CD14-positive monocyte (primary cell): Measurements from ENCODE around the gene CABYR. TPM values are rescaled to one million over a fixed set of nuclear protein-coding genes. Genes with fewer than 3 reads are reported as not detected.

Source experiments
- DNase-seq, 3 donors: peaks; one replicate each; pipeline ENCODE4 v3.0.0-alpha.2; 2011 to 2022
- H2AFZ ChIP-seq: 2 replicates; pipeline ENCODE4 v1.6.0; 2012; ENCODE audit warnings: mild to moderate bottlenecking, low read depth, low read length, inconsistent platforms; ENCODE audit not compliant: insufficient read depth, poor library complexity, severe bottlenecking
- H3K27ac ChIP-seq, 2 donors: 1 replicate in 1 of 2; 2 replicates in 1 of 2; pipeline ENCODE4 v1.5.1; 2012 to 2013; ENCODE audit warnings: low read length in 2 of 2, control low read depth in 1 of 2, inconsistent platforms in 1 of 2, low read depth in 1 of 2, mild to moderate bottlenecking in 1 of 2
- H3K27me3 ChIP-seq, 2 donors: one replicate each; pipeline versions ENCODE4 v1.6.0 to v1.6.1; 2011 to 2013; ENCODE audit warnings: low read length in 2 of 2; ENCODE audit not compliant: control insufficient read depth in 2 of 2, insufficient read depth in 2 of 2
- H3K36me3 ChIP-seq, 2 donors: replicated peaks in 1 of 2; 1 replicate in 1 of 2; 2 replicates in 1 of 2; pipeline versions ENCODE4 v1.5.1 to v1.6.1; 2012 to 2013; ENCODE audit warnings: low read length in 2 of 2, control low read depth in 1 of 2, inconsistent platforms in 1 of 2, mild to moderate bottlenecking in 1 of 2; ENCODE audit not compliant: insufficient read depth in 2 of 2, control insufficient read depth in 1 of 2
- H3K4me1 ChIP-seq, 2 donors: 1 replicate in 1 of 2; 2 replicates in 1 of 2; pipeline versions ENCODE4 v1.5.1 to v1.6.1; 2012 to 2013; ENCODE audit warnings: low read length in 2 of 2, control low read depth in 1 of 2, inconsistent platforms in 1 of 2, mild to moderate bottlenecking in 1 of 2, moderate library complexity in 1 of 2; ENCODE audit not compliant: insufficient read depth in 2 of 2, control insufficient read depth in 1 of 2
- H3K4me2 ChIP-seq: replicated peaks from 2 replicates; pipeline ENCODE3; 2012; ENCODE audit warnings: low read length, moderate library complexity, mild to moderate bottlenecking; ENCODE audit not compliant: poor library complexity, severe bottlenecking; ENCODE audit errors: extremely low read depth
- H3K4me3 ChIP-seq, 3 experiments: fragments of 200-600 bp in 1 of 3; sonication (generic) in 1 of 3; replicated peaks in 1 of 3; 1 replicate in 2 of 3; 2 replicates in 1 of 3; pipeline ENCODE4 v1.5.1; 2011 to 2013; ENCODE audit warnings: low read length in 3 of 3, mild to moderate bottlenecking in 3 of 3, control low read depth in 2 of 3, low read depth in 2 of 3, inconsistent platforms in 1 of 3, moderate library complexity in 1 of 3
- H3K79me2 ChIP-seq: 2 replicates; pipeline ENCODE4 v1.6.0; 2012; ENCODE audit warnings: mild to moderate bottlenecking, control low read depth, inconsistent platforms, low read length, moderate library complexity; ENCODE audit not compliant: insufficient read depth
- H3K9ac ChIP-seq: 2 replicates; pipeline ENCODE4 v1.6.0; 2017; ENCODE audit warnings: low read length, mild to moderate bottlenecking; ENCODE audit not compliant: insufficient read depth, poor library complexity, severe bottlenecking
- H3K9me3 ChIP-seq, 2 donors: replicated peaks in 1 of 2; 1 replicate in 1 of 2; 2 replicates in 1 of 2; pipeline versions ENCODE4 v1.5.1 to v1.6.1; 2012 to 2013; ENCODE audit warnings: low read length in 2 of 2, control low read depth in 1 of 2; ENCODE audit not compliant: control insufficient read depth in 1 of 2, insufficient read depth in 1 of 2
- H4K20me1 ChIP-seq: 2 replicates; pipeline ENCODE4 v1.6.0; 2012; ENCODE audit warnings: mild to moderate bottlenecking, low read length, control low read depth, moderate library complexity; ENCODE audit not compliant: insufficient read depth
- H3K27ac Mint-ChIP-seq, 7 donors: one replicate each; pipeline ENCODE4 v1.8.0; 2020; ENCODE audit warnings: mild to moderate bottlenecking in 7 of 7, mixed read lengths in 7 of 7, moderate library complexity in 6 of 7, inconsistent platforms in 2 of 7
- H3K27me3 Mint-ChIP-seq, 3 donors: one replicate each; pipeline ENCODE4 v1.8.0; 2021 to 2022; ENCODE audit warnings: low read depth in 3 of 3, mild to moderate bottlenecking in 3 of 3, mixed read lengths in 3 of 3, moderate library complexity in 3 of 3, inconsistent platforms in 1 of 3
- H3K36me3 Mint-ChIP-seq, 2 donors: one replicate each; pipeline ENCODE4 v1.8.0; 2020; ENCODE audit warnings: mixed read lengths in 2 of 2, inconsistent platforms in 1 of 2, mild to moderate bottlenecking in 1 of 2
- H3K4me1 Mint-ChIP-seq: one replicate; pipeline ENCODE4 v1.8.0; 2020; ENCODE audit warnings: mild to moderate bottlenecking, mixed read lengths
- H3K4me3 Mint-ChIP-seq, 2 donors: one replicate each; pipeline ENCODE4 v1.8.0; 2020; ENCODE audit warnings: mild to moderate bottlenecking in 2 of 2, mixed read lengths in 2 of 2, moderate library complexity in 1 of 2
- H3K9me3 Mint-ChIP-seq, 7 donors: one replicate each; pipeline ENCODE4 v1.8.0; 2020 to 2022; ENCODE audit warnings: mixed read lengths in 7 of 7, mild to moderate bottlenecking in 6 of 7, moderate library complexity in 6 of 7, inconsistent platforms in 2 of 7
- WGBS: methylation state at CpG from one replicate; pipeline ENCODE4 v1.1.5; 2013; ENCODE audit warnings: missing lambda C conversion rate; ENCODE audit not compliant: insufficient coverage; 5-methylcytosine and 5-hydroxymethylcytosine counted together
- intact Hi-C, 2 donors: fragments of 100-400 bp; cut with micrococcal nuclease; formaldehyde crosslinking; loops; one replicate each; pipeline versions ENCODE4 v1.15.0 to v1.15.1; 2023
- polyA plus RNA-seq, 3 donors: library from polyadenylated mRNA; depleted of rRNA in 1 of 3; unstranded in 2 of 3; stranded (reverse) in 1 of 3; fragments of 300-500 nt in 2 of 3; fragments of >200 nt in 1 of 3; fragmentation: Illumina TruSeq in 2 of 3; gene quantifications; 1 replicate in 2 of 3; 2 replicates in 1 of 3; pipeline ENCODE4 v1.2.3, GENCODE V29; 2012 to 2021
- TF ChIP-seq, protein P1 (sequence below): fragments of 200-600 bp; IDR thresholded peaks from one replicate; pipeline ENCODE4 v1.8.0; 2022; ENCODE audit warnings: antibody characterized with exemption, mild to moderate bottlenecking

Gene CABYR
- polyA plus RNA-seq, 3 donors, result 0.07 TPM; not detected in 2

DNA sequence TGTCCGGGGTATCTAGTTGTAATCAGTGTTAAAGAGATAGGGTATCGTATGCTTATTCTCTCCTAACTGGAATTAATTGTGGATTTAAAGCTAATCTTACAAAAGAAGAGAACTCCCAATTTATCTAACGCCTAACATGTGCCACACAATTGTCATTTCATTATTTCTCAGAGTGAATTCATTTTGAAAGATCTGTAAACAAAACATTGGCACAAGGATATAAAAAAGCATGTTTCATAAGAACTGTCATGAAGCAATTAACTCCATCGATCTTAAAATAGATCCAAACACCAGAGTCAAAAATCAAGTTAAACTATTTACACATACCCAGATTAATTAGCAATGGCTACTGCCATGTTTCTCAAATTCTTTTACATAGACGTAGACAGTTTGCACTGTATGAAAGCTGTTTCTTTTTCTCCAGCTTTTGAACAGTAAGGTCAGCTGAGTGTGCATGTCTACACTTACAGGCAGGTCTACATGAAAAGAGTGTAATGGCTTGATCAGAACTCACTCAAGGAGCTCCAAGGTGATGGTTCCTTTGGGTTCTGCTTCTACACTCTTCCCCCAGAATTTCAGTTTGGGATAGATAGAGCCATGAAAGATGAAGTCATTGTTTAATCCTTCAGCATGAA lies 38.8 kb downstream of the CABYR start:
- WGBS, result 80% methylated on average over 1 of the region's 5 CpGs
- Histone ChIP-seq H3K4me2 (no peak overlapping the region), H4K20me1 (no peaks in the 10 kb centered on the region), H3K27ac (no peak overlapping the region), H3K27me3 (no peaks in the 10 kb centered on the region), H3K4me3 (no peak overlapping the region), H3K4me1 (no peaks in the 10 kb centered on the region), H3K36me3 (peaks cover 4 to 22% of the 10 kb centered on the region in 2 donors), H3K9ac (no peak overlapping the region), H2AFZ (no peak overlapping the region), H3K9me3 (no peaks in the 10 kb centered on the region), H3K79me2 (no peaks in the 10 kb centered on the region)
- Mint-ChIP-seq H3K36me3 (peaks cover 32 to 35% of the 10 kb centered on the region in 2 donors), H3K27me3 (no peaks in the 10 kb centered on the region), H3K27ac (no peak overlapping the region), H3K4me3 (no peak overlapping the region), H3K4me1 (peaks cover 6% of the 10 kb centered on the region), H3K9me3 (no peaks in the 10 kb centered on the region)
- DNase-seq, result no peak
- TF ChIP-seq, protein P1, sequence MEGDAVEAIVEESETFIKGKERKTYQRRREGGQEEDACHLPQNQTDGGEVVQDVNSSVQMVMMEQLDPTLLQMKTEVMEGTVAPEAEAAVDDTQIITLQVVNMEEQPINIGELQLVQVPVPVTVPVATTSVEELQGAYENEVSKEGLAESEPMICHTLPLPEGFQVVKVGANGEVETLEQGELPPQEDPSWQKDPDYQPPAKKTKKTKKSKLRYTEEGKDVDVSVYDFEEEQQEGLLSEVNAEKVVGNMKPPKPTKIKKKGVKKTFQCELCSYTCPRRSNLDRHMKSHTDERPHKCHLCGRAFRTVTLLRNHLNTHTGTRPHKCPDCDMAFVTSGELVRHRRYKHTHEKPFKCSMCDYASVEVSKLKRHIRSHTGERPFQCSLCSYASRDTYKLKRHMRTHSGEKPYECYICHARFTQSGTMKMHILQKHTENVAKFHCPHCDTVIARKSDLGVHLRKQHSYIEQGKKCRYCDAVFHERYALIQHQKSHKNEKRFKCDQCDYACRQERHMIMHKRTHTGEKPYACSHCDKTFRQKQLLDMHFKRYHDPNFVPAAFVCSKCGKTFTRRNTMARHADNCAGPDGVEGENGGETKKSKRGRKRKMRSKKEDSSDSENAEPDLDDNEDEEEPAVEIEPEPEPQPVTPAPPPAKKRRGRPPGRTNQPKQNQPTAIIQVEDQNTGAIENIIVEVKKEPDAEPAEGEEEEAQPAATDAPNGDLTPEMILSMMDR, result no peak
- intact Hi-C loops, result loop anchor here (5.0 to 10.0 kb wide), 2 partner anchors 307 to 310 kb away; no protein-coding TSS in a partner anchor

DNA sequence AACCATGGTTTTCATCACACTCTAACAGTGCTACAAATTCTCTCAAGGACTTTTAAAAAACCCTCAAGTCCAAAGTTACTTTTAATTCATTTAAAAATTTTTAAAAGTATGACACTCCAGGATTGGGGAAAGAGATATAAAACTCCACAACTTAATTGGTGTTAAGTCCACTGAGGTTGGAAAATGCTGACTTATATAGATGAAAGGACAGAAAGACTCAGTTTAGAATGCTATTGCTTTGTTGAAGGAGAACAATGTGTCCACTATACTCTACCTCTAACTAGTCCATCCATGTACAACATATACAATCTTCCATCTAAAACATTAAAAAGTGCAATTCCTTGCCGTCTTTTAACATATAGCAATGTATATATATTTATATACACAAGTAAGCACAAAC lies 41.2 kb downstream of the CABYR start:
- H3K79me2 ChIP-seq, result no peaks in the 10 kb centered on the region
- H3K4me2 ChIP-seq, result no peak overlapping the region
- Mint-ChIP-seq H3K4me3 (no peak overlapping the region), H3K4me1 (peaks cover 6% of the 10 kb centered on the region), H3K9me3 (no peaks in the 10 kb centered on the region), H3K27me3 (no peaks in the 10 kb centered on the region), H3K27ac (no peak overlapping the region), H3K36me3 (peaks cover 27 to 28% of the 10 kb centered on the region in 2 donors)
- H4K20me1 ChIP-seq, result no peaks in the 10 kb centered on the region
- H3K27me3 ChIP-seq, result no peaks in the 10 kb centered on the region
- WGBS, result no CpG with 5 or more reads among the region's 1 CpG
- H3K4me1 ChIP-seq, result no peaks in the 10 kb centered on the region
- no peaks in the 10 kb centered on the region for H3K9me3 ChIP-seq
- no peak overlapping the region for H3K27ac ChIP-seq
- no peak overlapping the region for H3K4me3 ChIP-seq
- intact Hi-C loops, result no loop called here
- peaks cover 0 to 14% of the 10 kb centered on the region in 2 donors for H3K36me3 ChIP-seq
- TF ChIP-seq, protein P1, result no peak
- DNase-seq, result no peak
- no peak overlapping the region for H3K9ac ChIP-seq
- no peak overlapping the region for H2AFZ ChIP-seq
